GM21360 (cell line): ENCODE measurements around the gene ZDHHC11B.
"Not testable (repeated sequence)": the region's sequence is repeated elsewhere in the genome, so short reads cannot be mapped to it uniquely, and the experiment has no call there.

Source experiments
- ATAC-seq: cut with Tn5 transposase; IDR thresholded peaks from one replicate; pipeline ENCODE4 v1.9.1; 2021; ENCODE audit warnings: mild to moderate bottlenecking, moderate library complexity; ENCODE audit not compliant: unreplicated experiment

Gene ZDHHC11B

GRCh38 chr5:691049-691448, 93.5 kb downstream of the ZDHHC11B start:
- not testable (repeated sequence) for ATAC-seq

- ATAC-seq: not testable (repeated sequence)
These were observed 94.2 kb downstream of the ZDHHC11B start for GRCh38 chr5:690293-690692.

- ATAC-seq: not testable (repeated sequence)
These were observed 96.0 kb downstream of the ZDHHC11B start for GRCh38 chr5:688348-689010.

- ATAC-seq: not testable (repeated sequence)
These were observed 97.6 kb downstream of the ZDHHC11B start for GRCh38 chr5:686936-687335.

GRCh38 chr5:686172-686523, 98.4 kb downstream of the ZDHHC11B start:
- ATAC-seq: not testable (repeated sequence)

GRCh38 chr5:685262-686171, 99.0 kb downstream of the ZDHHC11B start:
- ATAC-seq: no peak

GRCh38 chr5:684751-685216, 99.7 kb downstream of the ZDHHC11B start:
- no peak for ATAC-seq

GRCh38 chr5:683551-684481, 100.7 kb downstream of the ZDHHC11B start:
- ATAC-seq: no peak

GRCh38 chr5:682651-683358, 101.7 kb downstream of the ZDHHC11B start:
- ATAC-seq: not testable (repeated sequence)

- not testable (repeated sequence) for ATAC-seq
These were observed 102.3 kb downstream of the ZDHHC11B start for GRCh38 chr5:682216-682615.

GRCh38 chr5:681317-682191, 103.0 kb downstream of the ZDHHC11B start:
- ATAC-seq: not testable (repeated sequence)

- ATAC-seq: not testable (repeated sequence)
These were observed 103.7 kb downstream of the ZDHHC11B start for GRCh38 chr5:680836-681235.

- not testable (repeated sequence) for ATAC-seq
These were observed 104.3 kb downstream of the ZDHHC11B start for GRCh38 chr5:680118-680795.

- not testable (repeated sequence) for ATAC-seq
These were observed 105.2 kb downstream of the ZDHHC11B start for GRCh38 chr5:679166-679895.

GRCh38 chr5:678521-678920, 106.0 kb downstream of the ZDHHC11B start:
- ATAC-seq: not testable (repeated sequence)

GRCh38 chr5:677131-678101, 107.1 kb downstream of the ZDHHC11B start:
- ATAC-seq: no peak

- ATAC-seq: no peak
These were observed 107.8 kb downstream of the ZDHHC11B start for GRCh38 chr5:676699-677076.
